Bronchial epithelial cell (primary cell): ENCODE measurements around the gene PHACTR3. TPM values are rescaled to one million over a fixed set of nuclear protein-coding genes. Genes with fewer than 3 reads are reported as not detected.

Experiments
- DNase-seq: peaks from one replicate; pipeline ENCODE4 v3.0.0-alpha.2; 2010; ENCODE audit warnings: low read depth
- FAIRE-seq: peaks from 2 replicates; lab custom pipeline; 2011; peaks lifted over from hg19 to GRCh38; lab: Jason Lieb, UNC
- H3K27me3 ChIP-seq: 2 replicates; pipeline ENCODE4 v1.5.1; 2011; ENCODE audit warnings: low read length; ENCODE audit not compliant: control insufficient read depth, insufficient read depth
- H3K36me3 ChIP-seq: 2 replicates; pipeline ENCODE4 v1.5.1; 2011; ENCODE audit warnings: low read length; ENCODE audit not compliant: control insufficient read depth, insufficient read depth
- H3K4me3 ChIP-seq: 2 replicates; pipeline ENCODE4 v1.5.1; 2011; ENCODE audit warnings: mild to moderate bottlenecking, low read depth, low read length, control low read depth
- total RNA-seq: library from RNA; depleted of rRNA; stranded (reverse); fragments of >200 nt; gene quantifications from 2 replicates; pipeline ENCODE4 v1.2.1, GENCODE V29; 2014
- TF ChIP-seq, protein P1 (sequence below): IDR thresholded peaks from 2 replicates; pipeline ENCODE4 v1.5.1; 2011; ENCODE audit warnings: mild to moderate bottlenecking, moderate library complexity, low read length, control low read depth, inconsistent platforms; ENCODE audit not compliant: insufficient read depth, severe bottlenecking

The PHACTR3 gene
- total RNA-seq, 1 donor from 2014 or later: 15.0 TPM

- H3K27me3 ChIP-seq: no peaks in the 10 kb centered on the region
Measured at GRCh38 chr20:59726281-59726595, 121.9 kb downstream of the PHACTR3 start.

GRCh38 chr20:59728722-59729430 is 124.5 kb downstream of the PHACTR3 start:
- FAIRE-seq: no peak
- TF ChIP-seq, protein P1, sequence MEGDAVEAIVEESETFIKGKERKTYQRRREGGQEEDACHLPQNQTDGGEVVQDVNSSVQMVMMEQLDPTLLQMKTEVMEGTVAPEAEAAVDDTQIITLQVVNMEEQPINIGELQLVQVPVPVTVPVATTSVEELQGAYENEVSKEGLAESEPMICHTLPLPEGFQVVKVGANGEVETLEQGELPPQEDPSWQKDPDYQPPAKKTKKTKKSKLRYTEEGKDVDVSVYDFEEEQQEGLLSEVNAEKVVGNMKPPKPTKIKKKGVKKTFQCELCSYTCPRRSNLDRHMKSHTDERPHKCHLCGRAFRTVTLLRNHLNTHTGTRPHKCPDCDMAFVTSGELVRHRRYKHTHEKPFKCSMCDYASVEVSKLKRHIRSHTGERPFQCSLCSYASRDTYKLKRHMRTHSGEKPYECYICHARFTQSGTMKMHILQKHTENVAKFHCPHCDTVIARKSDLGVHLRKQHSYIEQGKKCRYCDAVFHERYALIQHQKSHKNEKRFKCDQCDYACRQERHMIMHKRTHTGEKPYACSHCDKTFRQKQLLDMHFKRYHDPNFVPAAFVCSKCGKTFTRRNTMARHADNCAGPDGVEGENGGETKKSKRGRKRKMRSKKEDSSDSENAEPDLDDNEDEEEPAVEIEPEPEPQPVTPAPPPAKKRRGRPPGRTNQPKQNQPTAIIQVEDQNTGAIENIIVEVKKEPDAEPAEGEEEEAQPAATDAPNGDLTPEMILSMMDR: no peak
- no peaks in the 10 kb centered on the region for H3K27me3 ChIP-seq
- no peaks in the 10 kb centered on the region for H3K36me3 ChIP-seq
- no peak for DNase-seq
- no peak overlapping the region for H3K4me3 ChIP-seq

More at GRCh38 chr20:59726281-59726595, 121.9 kb downstream of the PHACTR3 start:
- Histone ChIP-seq H3K4me3 (no peak overlapping the region), H3K36me3 (no peaks in the 10 kb centered on the region)
- TF ChIP-seq, protein P1: no peak
- FAIRE-seq: no peak
- DNase-seq: no peak

- Histone ChIP-seq H3K36me3 (no peaks in the 10 kb centered on the region), H3K4me3 (no peak overlapping the region), H3K27me3 (no peaks in the 10 kb centered on the region)
- FAIRE-seq (no peak), DNase-seq (no peak)
- TF ChIP-seq, protein P1: no peak
Measured at GRCh38 chr20:59729506-59729905, 125.2 kb downstream of the PHACTR3 start.

- no peak for DNase-seq
- Histone ChIP-seq H3K4me3 (no peak overlapping the region), H3K27me3 (no peaks in the 10 kb centered on the region), H3K36me3 (no peaks in the 10 kb centered on the region)
- TF ChIP-seq, protein P1: no peak
- no peak for FAIRE-seq
Measured at GRCh38 chr20:59730722-59731121, 126.4 kb downstream of the PHACTR3 start.

DNA sequence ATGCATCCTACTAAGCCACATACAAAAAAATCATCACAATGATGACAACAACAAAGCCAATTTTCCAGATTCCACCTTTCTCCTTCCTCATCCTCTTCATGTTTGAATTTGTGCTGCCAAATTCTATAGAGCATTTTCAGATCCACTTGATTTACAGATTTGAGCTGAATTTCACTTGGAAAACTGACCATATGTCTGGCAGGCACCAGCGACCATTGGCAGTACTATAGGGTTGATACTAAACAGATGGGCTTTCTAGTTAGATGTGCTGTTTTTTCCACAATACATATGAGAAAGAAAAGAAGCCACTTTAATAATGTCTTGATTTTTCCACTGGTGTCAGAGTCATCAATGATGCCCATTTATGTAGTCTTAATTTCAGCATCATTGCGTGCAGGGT is 127.0 kb downstream of the PHACTR3 start:
- Histone ChIP-seq H3K4me3 (no peak overlapping the region), H3K27me3 (no peaks in the 10 kb centered on the region), H3K36me3 (no peaks in the 10 kb centered on the region)
- FAIRE-seq (no peak), DNase-seq (no peak)
- TF ChIP-seq, protein P1: no peak

DNA sequence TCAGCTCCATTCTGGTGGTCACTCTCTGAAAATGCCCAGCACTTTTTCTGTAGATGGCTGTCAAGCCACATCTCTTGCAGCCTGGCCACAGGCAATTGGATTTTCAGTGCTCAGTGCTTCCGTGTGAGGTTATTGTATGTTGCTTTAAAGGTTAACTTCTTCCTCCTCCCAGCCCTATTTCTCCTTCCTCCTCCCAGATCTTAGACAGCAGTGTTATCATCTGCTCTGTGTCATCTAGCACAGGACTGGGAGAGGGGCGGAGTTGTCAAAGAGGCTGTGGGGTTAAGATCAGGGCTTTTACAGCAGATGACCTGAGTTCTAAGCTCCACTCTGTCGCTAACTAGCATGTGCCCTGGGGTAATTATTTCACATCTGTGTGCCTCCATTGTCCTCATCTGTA is 129.0 kb downstream of the PHACTR3 start:
- H3K36me3 ChIP-seq: no peaks in the 10 kb centered on the region
- no peak overlapping the region for H3K4me3 ChIP-seq
- TF ChIP-seq, protein P1: no peak
- DNase-seq (no peak), FAIRE-seq (no peak)
- H3K27me3 ChIP-seq: no peaks in the 10 kb centered on the region
